Activated T-helper 1 cell treated with anti-CD3 and anti-CD28 coated beads, Interleukin-12 subunit alpha, Interleukin-12 subunit beta, Interleukin-2, Interleukin-4 antibody, amounts not matched to agents 30 ng/mL and 10 ng/mL and 1 ng/mL, durations not matched to agents 14 hours and 24 hours and 36 hours (primary cell): ENCODE results near the gene MN1. TPM values are rescaled to one million over a fixed set of nuclear protein-coding genes. Genes with fewer than 3 reads are reported as not detected.

Experiments used
- DNase-seq: peaks from one replicate; pipeline ENCODE4 v3.0.0; 2021; ENCODE audit warnings: low spot score
- H3K27ac Mint-ChIP-seq: one replicate; pipeline ENCODE4 v1.8.0; 2021; ENCODE audit warnings: mild to moderate bottlenecking, mixed read lengths
- H3K27me3 Mint-ChIP-seq: one replicate; pipeline ENCODE4 v1.8.0; 2022; ENCODE audit warnings: mild to moderate bottlenecking, moderate library complexity, mixed read lengths; ENCODE audit not compliant: insufficient read depth
- H3K36me3 Mint-ChIP-seq: one replicate; pipeline ENCODE4 v1.8.0; 2021; ENCODE audit warnings: low read depth, mixed read lengths
- H3K4me1 Mint-ChIP-seq: one replicate; pipeline ENCODE4 v1.8.0; 2021; ENCODE audit warnings: low read depth, mixed read lengths
- H3K4me3 Mint-ChIP-seq: one replicate; pipeline ENCODE4 v1.8.0; 2021; ENCODE audit warnings: mild to moderate bottlenecking, moderate library complexity, mixed read lengths
- H3K9me3 Mint-ChIP-seq: one replicate; pipeline ENCODE4 v1.8.0; 2021; ENCODE audit warnings: mixed read lengths
- intact Hi-C: fragments of 100-400 bp; cut with micrococcal nuclease; formaldehyde crosslinking; loops from one replicate; pipeline ENCODE4 v1.15.1; 2024
- total RNA-seq: library from RNA; stranded (reverse); gene quantifications from 2 replicates; pipeline ENCODE4 v1.2.3, GENCODE V29; 2022

Gene MN1
- total RNA-seq, 1 donor from 2014 or later, result 0.08 TPM

- H3K27me3 Mint-ChIP-seq, result no peaks in the 10 kb centered on the region
- no peaks in the 10 kb centered on the region for H3K9me3 Mint-ChIP-seq
- no peaks in the 10 kb centered on the region for H3K36me3 Mint-ChIP-seq
- H3K4me1 Mint-ChIP-seq, result no peaks in the 10 kb centered on the region
- no peak overlapping the region for H3K4me3 Mint-ChIP-seq
- no peak overlapping the region for H3K27ac Mint-ChIP-seq
- intact Hi-C loops, result no loop called here
- DNase-seq, result no peak
Measured at GRCh38 chr22:27723158-27723557, 78.4 kb downstream of the MN1 start.

DNA sequence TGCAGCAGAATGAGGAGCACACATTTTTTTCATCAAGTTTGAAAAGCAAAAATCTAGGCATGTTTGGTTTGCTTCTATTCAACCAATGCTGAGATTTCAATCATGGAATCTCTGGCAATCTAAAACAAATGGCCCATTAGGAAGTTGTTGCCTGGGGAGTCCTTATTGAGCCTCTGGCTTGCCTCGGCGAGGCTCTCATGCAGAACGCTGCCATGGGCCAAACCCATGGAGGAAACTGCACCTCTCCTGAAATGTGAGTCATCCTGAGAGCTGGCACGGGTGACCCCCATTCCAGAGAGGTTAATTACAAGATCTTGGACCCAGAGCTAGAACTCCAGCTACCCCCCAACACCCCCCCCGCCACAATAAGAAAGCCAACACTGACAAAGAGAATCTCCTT lies 80.7 kb downstream of the MN1 start:
- H3K27me3 Mint-ChIP-seq, result peaks cover 4% of the 10 kb centered on the region

GRCh38 chr22:27719535-27720227 lies 81.9 kb downstream of the MN1 start:
- peaks cover 4% of the 10 kb centered on the region for H3K27me3 Mint-ChIP-seq
- no peak overlapping the region for H3K4me3 Mint-ChIP-seq
- intact Hi-C loops, result no loop called here
- no peak overlapping the region for H3K27ac Mint-ChIP-seq
- no peak for DNase-seq
- H3K4me1 Mint-ChIP-seq, result no peaks in the 10 kb centered on the region
- no peaks in the 10 kb centered on the region for H3K9me3 Mint-ChIP-seq
- H3K36me3 Mint-ChIP-seq, result no peaks in the 10 kb centered on the region

More for the DNA sequence above, 80.7 kb downstream of the MN1 start:
- Mint-ChIP-seq H3K9me3 (no peaks in the 10 kb centered on the region), H3K4me3 (no peak overlapping the region), H3K36me3 (no peaks in the 10 kb centered on the region), H3K27ac (no peak overlapping the region), H3K4me1 (no peaks in the 10 kb centered on the region)
- intact Hi-C loops, result no loop called here
- no peak for DNase-seq

DNA sequence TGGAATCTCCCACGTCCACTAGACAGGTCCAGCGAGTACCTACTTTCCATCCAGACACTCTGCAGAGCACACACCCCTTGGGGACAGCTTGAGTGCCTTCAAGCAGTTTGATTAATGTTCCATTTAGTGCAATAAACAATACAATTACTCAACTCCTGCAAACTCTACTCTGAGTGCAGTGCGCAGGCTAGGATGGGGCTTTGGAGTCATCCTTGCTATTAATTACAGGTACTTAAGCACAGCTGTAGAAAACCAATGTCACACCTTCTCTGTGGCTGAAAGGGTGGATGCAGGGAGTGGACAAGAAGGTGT lies 82.6 kb downstream of the MN1 start:
- Mint-ChIP-seq H3K36me3 (no peaks in the 10 kb centered on the region), H3K4me3 (no peak overlapping the region), H3K27ac (no peak overlapping the region), H3K9me3 (no peaks in the 10 kb centered on the region), H3K27me3 (peaks cover 4% of the 10 kb centered on the region), H3K4me1 (no peaks in the 10 kb centered on the region)
- intact Hi-C loops, result no loop called here
- DNase-seq, result no peak

- intact Hi-C loops, result no loop called here
- no peaks in the 10 kb centered on the region for H3K36me3 Mint-ChIP-seq
- H3K4me1 Mint-ChIP-seq, result no peaks in the 10 kb centered on the region
- no peak for DNase-seq
- no peak overlapping the region for H3K27ac Mint-ChIP-seq
- no peak overlapping the region for H3K4me3 Mint-ChIP-seq
- H3K9me3 Mint-ChIP-seq, result no peaks in the 10 kb centered on the region
- peaks cover 4% of the 10 kb centered on the region for H3K27me3 Mint-ChIP-seq
Measured at GRCh38 chr22:27718186-27719035, 83.1 kb downstream of the MN1 start.

- no peaks in the 10 kb centered on the region for H3K4me1 Mint-ChIP-seq
- H3K27ac Mint-ChIP-seq, result no peak overlapping the region
- H3K27me3 Mint-ChIP-seq, result peaks cover 4% of the 10 kb centered on the region
- H3K4me3 Mint-ChIP-seq, result no peak overlapping the region
- H3K36me3 Mint-ChIP-seq, result no peaks in the 10 kb centered on the region
- no peaks in the 10 kb centered on the region for H3K9me3 Mint-ChIP-seq
- DNase-seq, result no peak
- intact Hi-C loops, result no loop called here
Measured at GRCh38 chr22:27717094-27717493, 84.5 kb downstream of the MN1 start.

- Mint-ChIP-seq H3K9me3 (no peaks in the 10 kb centered on the region), H3K4me1 (no peaks in the 10 kb centered on the region), H3K4me3 (no peak overlapping the region), H3K27me3 (peaks cover 4% of the 10 kb centered on the region), H3K36me3 (no peaks in the 10 kb centered on the region), H3K27ac (no peak overlapping the region)
- intact Hi-C loops, result no loop called here
- DNase-seq, result no peak
Measured at GRCh38 chr22:27716074-27716473, 85.5 kb downstream of the MN1 start.

DNA sequence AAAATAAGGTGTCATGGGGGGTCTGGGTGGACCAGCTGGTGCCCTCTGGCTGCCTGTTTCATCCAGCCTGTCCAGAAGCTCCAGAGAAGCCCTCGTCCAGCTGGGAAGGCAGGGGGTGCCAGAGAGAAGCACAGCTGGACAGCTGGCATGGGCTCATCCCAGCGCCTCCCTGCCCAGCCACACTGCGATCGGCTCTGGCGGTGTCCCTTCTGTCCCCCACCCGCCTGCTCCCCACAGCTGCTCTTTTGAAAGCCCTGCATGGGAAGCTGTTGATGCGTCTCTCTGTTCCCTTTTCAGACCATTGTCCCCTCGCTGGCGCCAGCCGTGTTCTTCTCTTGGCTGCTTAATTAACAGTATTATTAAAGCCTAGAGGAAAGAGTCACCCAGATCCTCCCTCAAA lies 86.5 kb downstream of the MN1 start:
- H3K4me1 Mint-ChIP-seq, result no peaks in the 10 kb centered on the region
- DNase-seq, result no peak

DNA sequence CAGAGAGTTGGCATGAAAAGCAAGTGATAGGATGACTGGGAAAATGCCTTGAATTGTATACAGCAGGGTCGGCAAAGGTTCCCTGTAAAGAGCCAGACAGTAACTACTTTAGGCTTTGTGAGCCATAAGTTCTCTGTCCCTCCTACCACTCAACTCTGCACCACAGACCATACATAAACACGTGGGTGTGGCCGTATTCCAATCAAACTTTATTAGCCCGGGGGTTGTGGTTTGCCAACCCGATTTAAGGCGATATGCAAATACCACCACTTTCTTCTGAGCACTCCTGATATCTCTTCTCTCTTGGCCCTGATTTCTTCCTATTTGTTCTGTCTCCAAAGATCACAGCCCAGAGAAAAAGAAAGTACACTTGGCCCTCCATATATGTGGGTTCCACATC lies 87.5 kb downstream of the MN1 start:
- no peak for DNase-seq
- Mint-ChIP-seq H3K27me3 (peaks cover 5% of the 10 kb centered on the region), H3K9me3 (no peaks in the 10 kb centered on the region), H3K27ac (no peak overlapping the region), H3K4me3 (no peak overlapping the region), H3K36me3 (no peaks in the 10 kb centered on the region), H3K4me1 (no peaks in the 10 kb centered on the region)
- intact Hi-C loops, result no loop called here

More for the DNA sequence above, 86.5 kb downstream of the MN1 start:
- intact Hi-C loops, result no loop called here
- Mint-ChIP-seq H3K27me3 (peaks cover 5% of the 10 kb centered on the region), H3K36me3 (no peaks in the 10 kb centered on the region), H3K9me3 (no peaks in the 10 kb centered on the region), H3K4me3 (no peak overlapping the region), H3K27ac (no peak overlapping the region)

DNA sequence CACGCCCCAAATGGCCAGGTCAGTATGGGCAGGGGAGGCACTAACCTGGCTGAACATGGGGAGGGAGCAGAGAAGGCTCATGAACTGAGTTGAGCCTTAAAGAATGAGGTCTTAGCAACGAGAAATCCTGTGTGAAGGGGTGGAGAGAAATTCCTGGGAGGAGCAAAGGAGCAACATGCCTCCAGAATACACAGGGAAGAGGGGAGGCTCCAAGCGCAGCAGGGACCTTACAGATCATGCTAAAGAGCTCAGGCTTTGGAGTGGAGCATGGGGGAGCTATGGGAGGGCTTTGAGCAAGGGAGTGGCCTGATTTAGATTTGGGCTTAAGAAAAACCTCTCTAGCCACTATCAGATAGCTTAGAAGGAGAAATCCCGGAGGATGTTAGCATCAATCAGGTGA lies 88.1 kb downstream of the MN1 start:
- Mint-ChIP-seq H3K36me3 (no peaks in the 10 kb centered on the region), H3K4me3 (no peak overlapping the region), H3K9me3 (no peaks in the 10 kb centered on the region), H3K27me3 (peaks cover 5% of the 10 kb centered on the region), H3K27ac (no peak overlapping the region), H3K4me1 (no peaks in the 10 kb centered on the region)
- DNase-seq, result no peak
- intact Hi-C loops, result no loop called here

DNA sequence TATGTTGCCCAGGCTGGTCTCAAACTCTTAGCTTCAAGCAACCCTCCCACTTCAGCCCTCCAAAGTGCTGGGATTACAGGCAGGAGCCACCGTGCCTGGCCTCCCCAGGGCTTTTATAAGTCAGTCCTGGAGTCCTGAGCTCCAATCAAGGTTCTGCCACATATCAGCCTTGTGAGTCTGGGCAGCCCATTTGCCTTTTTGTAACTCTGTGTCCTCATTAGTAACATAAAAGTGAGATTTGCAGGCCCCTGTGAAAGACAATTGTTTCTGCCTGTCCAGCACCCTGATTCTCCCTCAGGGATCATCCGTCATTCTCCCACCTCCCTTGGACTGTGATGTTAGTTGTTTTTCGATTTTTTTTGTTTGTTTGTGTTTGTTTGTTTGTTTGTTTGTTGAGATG lies 89.8 kb downstream of the MN1 start:
- no peaks in the 10 kb centered on the region for H3K4me1 Mint-ChIP-seq
- no peaks in the 10 kb centered on the region for H3K9me3 Mint-ChIP-seq
- no peak overlapping the region for H3K27ac Mint-ChIP-seq
- H3K27me3 Mint-ChIP-seq, result peaks cover 2% of the 10 kb centered on the region
- H3K36me3 Mint-ChIP-seq, result no peaks in the 10 kb centered on the region
- intact Hi-C loops, result no loop called here
- no peak for DNase-seq
- H3K4me3 Mint-ChIP-seq, result no peak overlapping the region

DNA sequence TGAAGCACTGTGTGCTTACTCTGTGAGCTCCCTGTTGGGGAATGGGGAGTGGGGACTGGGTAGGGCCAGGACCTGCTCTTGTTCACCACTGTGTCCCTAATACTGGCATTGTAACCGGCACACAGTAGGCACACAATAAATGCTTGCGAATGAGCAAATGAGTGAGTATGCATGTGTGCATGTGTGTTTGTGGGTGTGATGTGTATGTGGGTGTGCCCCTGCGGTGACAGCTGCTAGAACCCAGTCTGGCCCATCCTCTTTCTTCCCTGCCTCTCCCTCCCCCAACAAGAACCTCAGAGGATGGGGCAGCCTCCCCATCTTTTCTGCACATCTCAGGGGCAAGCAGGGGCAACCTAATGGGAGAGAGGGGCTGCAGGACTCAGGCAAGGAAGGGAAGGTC lies 90.5 kb downstream of the MN1 start:
- intact Hi-C loops, result no loop called here
- Mint-ChIP-seq H3K9me3 (no peaks in the 10 kb centered on the region), H3K27me3 (peaks cover 2% of the 10 kb centered on the region), H3K4me1 (no peaks in the 10 kb centered on the region), H3K36me3 (no peaks in the 10 kb centered on the region), H3K4me3 (no peak overlapping the region), H3K27ac (no peak overlapping the region)
- DNase-seq, result no peak

- H3K9me3 Mint-ChIP-seq, result no peaks in the 10 kb centered on the region
- no peak overlapping the region for H3K27ac Mint-ChIP-seq
- no peaks in the 10 kb centered on the region for H3K36me3 Mint-ChIP-seq
- H3K4me3 Mint-ChIP-seq, result no peak overlapping the region
- H3K4me1 Mint-ChIP-seq, result no peaks in the 10 kb centered on the region
- intact Hi-C loops, result no loop called here
- peaks cover 2% of the 10 kb centered on the region for H3K27me3 Mint-ChIP-seq
- no peak for DNase-seq
Measured at GRCh38 chr22:27709919-27710675, 91.5 kb downstream of the MN1 start.
